Dermis lymphatic vessel endothelial cell (primary cell): Measurements from ENCODE around the gene OGFR. TPM values are rescaled to one million over a fixed set of nuclear protein-coding genes. Genes with fewer than 3 reads are reported as not detected.

Source experiments
- total RNA-seq: library from RNA; depleted of rRNA; stranded (reverse); fragments of >200 nt; gene quantifications from 2 replicates; pipeline ENCODE4 v1.2.1, GENCODE V29; 2014

Gene OGFR, protein sequence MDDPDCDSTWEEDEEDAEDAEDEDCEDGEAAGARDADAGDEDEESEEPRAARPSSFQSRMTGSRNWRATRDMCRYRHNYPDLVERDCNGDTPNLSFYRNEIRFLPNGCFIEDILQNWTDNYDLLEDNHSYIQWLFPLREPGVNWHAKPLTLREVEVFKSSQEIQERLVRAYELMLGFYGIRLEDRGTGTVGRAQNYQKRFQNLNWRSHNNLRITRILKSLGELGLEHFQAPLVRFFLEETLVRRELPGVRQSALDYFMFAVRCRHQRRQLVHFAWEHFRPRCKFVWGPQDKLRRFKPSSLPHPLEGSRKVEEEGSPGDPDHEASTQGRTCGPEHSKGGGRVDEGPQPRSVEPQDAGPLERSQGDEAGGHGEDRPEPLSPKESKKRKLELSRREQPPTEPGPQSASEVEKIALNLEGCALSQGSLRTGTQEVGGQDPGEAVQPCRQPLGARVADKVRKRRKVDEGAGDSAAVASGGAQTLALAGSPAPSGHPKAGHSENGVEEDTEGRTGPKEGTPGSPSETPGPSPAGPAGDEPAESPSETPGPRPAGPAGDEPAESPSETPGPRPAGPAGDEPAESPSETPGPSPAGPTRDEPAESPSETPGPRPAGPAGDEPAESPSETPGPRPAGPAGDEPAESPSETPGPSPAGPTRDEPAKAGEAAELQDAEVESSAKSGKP
- total RNA-seq, result 20.2 and 20.5 TPM in 2 replicates

DNA sequence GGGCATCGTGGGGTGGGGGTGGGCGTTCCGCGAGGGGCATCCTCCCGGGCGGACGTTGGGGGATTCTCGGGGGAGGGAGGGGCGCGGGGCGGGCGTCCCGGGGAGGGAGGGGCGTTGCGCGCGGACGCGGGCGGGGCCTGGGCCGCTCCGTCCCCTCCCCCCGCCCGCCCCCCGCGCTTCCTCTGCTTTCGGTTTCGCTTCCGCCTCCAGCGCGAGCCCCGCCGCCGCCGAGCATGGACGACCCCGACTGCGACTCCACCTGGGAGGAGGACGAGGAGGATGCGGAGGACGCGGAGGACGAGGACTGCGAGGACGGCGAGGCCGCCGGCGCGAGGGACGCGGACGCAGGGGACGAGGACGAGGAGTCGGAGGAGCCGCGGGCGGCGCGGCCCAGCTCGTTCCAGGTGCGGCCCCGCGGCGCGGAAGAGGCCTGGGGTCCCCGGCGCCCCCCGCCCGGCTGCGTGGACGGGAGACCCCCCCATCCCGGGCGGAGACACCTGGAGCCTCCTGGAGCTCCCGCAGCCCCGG lies at the start of gene OGFR:
Gene OGFR (plus strand): TSS at position 209 of the 528 bp plus-strand sequence. CDS start 25 bp downstream, at position 234.

DNA sequence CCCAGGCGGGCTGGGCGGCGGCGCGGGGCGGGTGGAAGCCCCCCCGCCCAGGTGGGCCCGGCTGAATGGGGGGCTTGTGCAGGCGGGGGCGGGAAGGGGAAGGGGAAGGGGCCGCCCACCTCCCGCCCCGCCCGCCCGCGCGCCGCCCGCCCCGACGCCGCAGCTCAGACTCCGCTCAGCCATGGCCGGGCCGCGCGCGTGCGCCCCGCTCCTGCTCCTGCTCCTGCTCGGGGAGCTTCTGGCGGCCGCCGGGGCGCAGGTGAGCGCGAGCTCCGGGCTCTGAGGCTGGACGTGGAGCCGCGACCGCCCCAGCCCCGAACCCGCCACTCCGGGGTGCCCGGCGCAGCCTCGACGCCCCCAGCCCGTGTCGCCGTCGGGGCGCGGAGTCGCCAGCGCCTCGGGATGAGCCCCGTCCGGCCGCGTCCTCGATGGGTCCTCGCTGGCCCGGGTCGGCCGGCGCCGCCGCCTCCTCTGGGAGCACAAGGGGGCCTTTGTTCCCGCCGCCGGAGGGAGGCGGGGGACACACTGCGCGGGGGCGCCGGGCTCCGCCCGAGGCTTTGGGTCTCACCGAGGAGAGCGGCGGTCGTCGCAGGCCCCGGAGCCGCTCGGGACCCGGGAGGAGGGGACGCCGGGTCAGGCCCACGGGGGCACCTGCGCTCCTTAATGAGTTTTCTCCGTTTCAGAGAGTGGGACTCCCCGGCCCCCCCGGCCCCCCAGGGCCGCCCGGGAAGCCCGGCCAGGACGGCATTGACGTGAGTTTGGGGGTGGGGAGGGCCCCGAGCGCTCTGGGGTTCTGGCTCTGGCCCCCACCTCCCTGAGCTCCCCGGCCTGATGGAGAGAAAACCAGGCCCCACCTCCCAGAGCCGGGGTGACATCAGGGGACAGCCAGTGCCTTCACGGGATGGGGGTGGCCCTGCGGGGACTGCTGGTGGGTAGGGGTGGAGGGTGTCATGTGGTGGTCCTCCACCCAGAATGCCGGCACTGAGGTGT lies 12.5 kb downstream of the OGFR start, which contains the start of gene COL9A3:
Gene COL9A3 (plus strand): TSS at position 167 of the 990 bp plus-strand sequence. CDS start 15 bp downstream, at position 182.

DNA sequence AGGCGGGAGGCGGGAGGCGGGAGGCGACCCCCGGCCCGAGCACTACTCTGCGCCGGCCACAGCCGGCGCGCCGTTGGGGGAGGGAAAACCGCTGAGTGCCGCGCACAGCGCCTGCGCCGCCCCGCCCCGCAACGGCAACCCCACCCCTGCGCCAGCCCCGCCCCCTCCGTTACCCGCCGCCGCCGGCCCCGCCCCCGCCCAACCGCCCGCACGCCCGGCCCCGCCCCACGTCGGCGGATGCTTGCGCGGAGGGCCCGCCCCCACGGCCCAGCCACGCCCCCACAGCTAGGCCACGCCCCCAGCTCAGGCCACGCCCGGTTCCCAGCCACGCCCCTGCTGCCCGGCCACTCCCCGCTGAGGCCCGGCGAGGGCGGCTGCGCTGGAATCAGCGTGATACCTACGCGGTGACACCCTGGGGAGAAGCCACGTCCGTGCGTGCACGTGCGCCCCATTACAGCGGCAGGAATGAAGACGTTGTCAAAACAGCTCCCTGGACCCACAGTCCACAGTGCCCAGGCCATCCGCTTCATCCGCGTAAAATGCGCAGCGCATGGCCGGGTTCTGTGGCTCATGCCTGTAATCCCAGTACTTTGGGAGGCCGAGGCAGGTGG lies 57.2 kb downstream of the OGFR start, which contains the start of gene TCFL5:
Gene TCFL5 (minus strand): TSS at position 97 of the 611 bp plus-strand sequence. CDS start 152 bp downstream, outside the sequence.

Other genes with a start within 250 kb of the OGFR start
- gene SLCO4A1, start 162.3 kb upstream of the OGFR start, total RNA-seq, result 0.11 and 0.17 TPM in 2 replicates
- not detected in 2 replicates for gene NTSR1, start 96.0 kb upstream of the OGFR start, total RNA-seq
- 16.0 and 17.7 TPM in 2 replicates for gene MRGBP, start 8.4 kb upstream of the OGFR start, total RNA-seq
- 1.0 and 1.3 TPM in 2 replicates for gene COL9A3, start 12.2 kb downstream of the OGFR start, total RNA-seq
- 13.1 and 13.5 TPM in 2 replicates for gene TCFL5, start 57.0 kb downstream of the OGFR start, total RNA-seq
- gene DIDO1, start 121.7 kb downstream of the OGFR start, total RNA-seq, result 28.1 and 31.2 TPM in 2 replicates
- 40.4 and 43.9 TPM in 2 replicates for gene GID8, start 133.3 kb downstream of the OGFR start, total RNA-seq
- gene SLC17A9, start 147.9 kb downstream of the OGFR start, total RNA-seq, result 1.9 and 3.4 TPM in 2 replicates
- not detected in 2 replicates for gene BHLHE23, start 202.1 kb downstream of the OGFR start, total RNA-seq